OCI-LY7 (cell line): Measurements from ENCODE around the gene FAM187B.

Experiments
- EZH2phosphoT487 ChIP-seq: fragments of 200-600 bp; sonication (generic); IDR thresholded peaks from 2 replicates; pipeline ENCODE4 v1.6.1; 2018; ENCODE audit warnings: low read depth, borderline replicate concordance, mild to moderate bottlenecking, mixed run types, antibody characterized with exemption, low read length, moderate library complexity, mixed read lengths
- TF ChIP-seq, protein P1 (sequence below): fragments of 200-600 bp; sonication (generic); conservative IDR thresholded peaks from 2 replicates; pipeline ENCODE4 v1.5.1; 2014; ENCODE audit warnings: mild to moderate bottlenecking, antibody characterized with exemption, low read length, moderate library complexity, mixed read lengths

- TF ChIP-seq, protein P1, sequence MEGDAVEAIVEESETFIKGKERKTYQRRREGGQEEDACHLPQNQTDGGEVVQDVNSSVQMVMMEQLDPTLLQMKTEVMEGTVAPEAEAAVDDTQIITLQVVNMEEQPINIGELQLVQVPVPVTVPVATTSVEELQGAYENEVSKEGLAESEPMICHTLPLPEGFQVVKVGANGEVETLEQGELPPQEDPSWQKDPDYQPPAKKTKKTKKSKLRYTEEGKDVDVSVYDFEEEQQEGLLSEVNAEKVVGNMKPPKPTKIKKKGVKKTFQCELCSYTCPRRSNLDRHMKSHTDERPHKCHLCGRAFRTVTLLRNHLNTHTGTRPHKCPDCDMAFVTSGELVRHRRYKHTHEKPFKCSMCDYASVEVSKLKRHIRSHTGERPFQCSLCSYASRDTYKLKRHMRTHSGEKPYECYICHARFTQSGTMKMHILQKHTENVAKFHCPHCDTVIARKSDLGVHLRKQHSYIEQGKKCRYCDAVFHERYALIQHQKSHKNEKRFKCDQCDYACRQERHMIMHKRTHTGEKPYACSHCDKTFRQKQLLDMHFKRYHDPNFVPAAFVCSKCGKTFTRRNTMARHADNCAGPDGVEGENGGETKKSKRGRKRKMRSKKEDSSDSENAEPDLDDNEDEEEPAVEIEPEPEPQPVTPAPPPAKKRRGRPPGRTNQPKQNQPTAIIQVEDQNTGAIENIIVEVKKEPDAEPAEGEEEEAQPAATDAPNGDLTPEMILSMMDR, result no peak
- TF ChIP-seq EZH2phosphoT487, result no peak
Observed at GRCh38 chr19:35179830-35180229, 48.7 kb downstream of the FAM187B start.
